Stimulated activated naive CD8-positive, alpha-beta T cell treated with anti-CD3 and anti-CD28 coated beads, Interleukin-15, amount 100 ng/mL, for 72 hours (primary cell): ENCODE measurements around the gene SBNO2.
"Not testable (repeated sequence)": the region's sequence is repeated elsewhere in the genome, so short reads cannot be mapped to it uniquely, and the experiment has no call there.

ENCODE experiments used
- ATAC-seq: fragments of 150-1000 bp; cut with Tn5 transposase; 2 replicates; pipeline ENCODE4 v1.10.0; 2021; ENCODE audit warnings: mild to moderate bottlenecking, moderate library complexity
- DNase-seq, 2 donors: peaks; one replicate each; pipeline ENCODE4 v3.0.0; 2021 to 2022
- H3K27ac Mint-ChIP-seq, 2 donors: one replicate each; pipeline ENCODE4 v1.8.0; 2022; ENCODE audit warnings: mild to moderate bottlenecking in 2 of 2, mixed read lengths in 2 of 2, moderate library complexity in 2 of 2
- H3K27me3 Mint-ChIP-seq: one replicate; pipeline ENCODE4 v1.8.0; 2022; ENCODE audit warnings: mixed read lengths
- H3K4me1 Mint-ChIP-seq: one replicate; pipeline ENCODE4 v1.8.0; 2022; ENCODE audit warnings: mild to moderate bottlenecking, mixed read lengths
- H3K4me3 Mint-ChIP-seq, 2 donors: one replicate each; pipeline ENCODE4 v1.8.0; 2022; ENCODE audit warnings: mild to moderate bottlenecking in 2 of 2, mixed read lengths in 2 of 2, moderate library complexity in 1 of 2
- H3K9me3 Mint-ChIP-seq, 2 donors: one replicate each; pipeline ENCODE4 v1.8.0; 2022; ENCODE audit warnings: mixed read lengths in 2 of 2

SBNO2 gene

DNA sequence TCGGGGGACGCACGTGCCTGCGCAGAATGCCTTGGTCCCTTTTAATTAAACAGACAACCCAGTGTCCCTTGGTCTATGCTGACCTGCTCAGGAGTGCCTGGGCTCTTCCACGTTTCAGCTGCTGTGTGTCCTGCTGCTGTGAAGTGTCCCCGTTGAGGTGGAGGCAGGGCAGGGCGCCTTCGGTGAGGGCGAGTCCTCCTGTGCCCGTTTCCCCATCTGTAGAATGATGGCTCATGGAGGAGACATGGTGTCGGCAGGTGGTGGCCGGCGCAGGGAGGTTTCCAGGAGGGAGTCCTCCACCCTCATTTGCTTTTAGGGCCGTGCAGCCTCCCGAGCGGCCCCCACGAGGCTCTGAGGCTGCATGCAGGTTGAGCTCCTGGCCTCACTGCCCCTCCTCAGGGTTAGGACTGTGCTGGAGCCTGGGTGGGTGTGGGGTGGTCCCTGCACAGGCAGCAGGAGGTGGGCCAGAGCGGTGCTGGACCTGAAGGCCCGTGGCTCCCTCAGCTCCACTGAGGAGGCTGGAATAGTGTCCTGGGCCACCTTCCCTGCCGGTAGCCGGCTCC, 40.3 kb upstream of the SBNO2 start:
- no peaks in the 10 kb centered on the region for H3K9me3 Mint-ChIP-seq
- H3K4me1 Mint-ChIP-seq: peaks cover 57% of the 10 kb centered on the region
- H3K27me3 Mint-ChIP-seq: no peaks in the 10 kb centered on the region
- DNase-seq (no peak), ATAC-seq (no peak)
- peak overlapping the region; percentile 98 for H3K27ac Mint-ChIP-seq
- peak overlapping the region; percentile 82 to 93 for H3K4me3 Mint-ChIP-seq

DNA sequence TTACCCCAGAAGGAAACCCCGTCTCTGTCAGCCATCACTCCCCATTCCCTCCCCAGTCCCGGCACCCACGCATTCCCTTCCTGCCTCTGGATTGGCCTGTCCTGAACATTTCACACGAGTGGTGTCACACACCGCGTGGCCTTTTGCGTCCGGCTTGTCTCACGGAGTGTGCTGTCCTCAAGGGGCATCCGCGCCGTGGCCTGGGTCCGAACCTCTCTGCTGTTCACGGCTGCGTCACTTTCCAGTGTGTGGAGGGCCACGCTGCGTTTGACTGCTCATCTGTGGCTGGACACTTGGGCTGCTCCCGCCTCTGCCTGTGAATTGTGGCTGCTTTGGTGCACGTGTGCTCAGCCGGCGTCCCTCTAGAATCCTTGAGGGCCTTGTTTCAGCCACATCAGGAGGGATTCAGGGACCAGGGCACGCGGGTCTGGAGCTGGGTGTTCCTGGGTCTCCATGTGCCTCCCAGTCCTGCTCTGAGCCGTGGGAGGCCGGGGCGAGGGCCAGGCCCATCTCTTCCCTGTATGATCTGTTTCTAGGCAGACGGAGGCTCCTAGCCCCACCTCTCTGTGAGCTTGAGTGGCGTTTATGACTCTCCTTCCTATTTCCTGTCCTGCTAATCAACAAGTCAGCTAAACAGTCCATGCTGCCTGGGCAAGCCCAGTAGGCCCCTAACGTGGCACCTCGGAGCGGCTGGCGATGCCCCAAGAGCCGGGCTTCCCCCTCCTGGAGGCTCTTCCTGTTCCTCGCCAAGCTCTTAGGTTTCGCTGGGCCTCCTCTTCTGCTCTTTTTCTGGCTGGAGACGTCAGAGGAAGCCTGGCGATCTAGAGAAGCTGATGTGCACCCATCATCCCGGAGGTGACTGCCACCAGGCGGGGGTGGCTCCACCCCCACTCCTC, 39.6 kb upstream of the SBNO2 start:
- peak; percentile 98 for ATAC-seq
- DNase-seq: peak in 1 of 2 donors; percentile 88
- Mint-ChIP-seq H3K27ac (peak overlapping the region; percentile 98), H3K4me1 (peaks cover 62% of the 10 kb centered on the region), H3K4me3 (peak overlapping the region; percentile 82 to 93), H3K27me3 (no peaks in the 10 kb centered on the region), H3K9me3 (no peaks in the 10 kb centered on the region)

DNA sequence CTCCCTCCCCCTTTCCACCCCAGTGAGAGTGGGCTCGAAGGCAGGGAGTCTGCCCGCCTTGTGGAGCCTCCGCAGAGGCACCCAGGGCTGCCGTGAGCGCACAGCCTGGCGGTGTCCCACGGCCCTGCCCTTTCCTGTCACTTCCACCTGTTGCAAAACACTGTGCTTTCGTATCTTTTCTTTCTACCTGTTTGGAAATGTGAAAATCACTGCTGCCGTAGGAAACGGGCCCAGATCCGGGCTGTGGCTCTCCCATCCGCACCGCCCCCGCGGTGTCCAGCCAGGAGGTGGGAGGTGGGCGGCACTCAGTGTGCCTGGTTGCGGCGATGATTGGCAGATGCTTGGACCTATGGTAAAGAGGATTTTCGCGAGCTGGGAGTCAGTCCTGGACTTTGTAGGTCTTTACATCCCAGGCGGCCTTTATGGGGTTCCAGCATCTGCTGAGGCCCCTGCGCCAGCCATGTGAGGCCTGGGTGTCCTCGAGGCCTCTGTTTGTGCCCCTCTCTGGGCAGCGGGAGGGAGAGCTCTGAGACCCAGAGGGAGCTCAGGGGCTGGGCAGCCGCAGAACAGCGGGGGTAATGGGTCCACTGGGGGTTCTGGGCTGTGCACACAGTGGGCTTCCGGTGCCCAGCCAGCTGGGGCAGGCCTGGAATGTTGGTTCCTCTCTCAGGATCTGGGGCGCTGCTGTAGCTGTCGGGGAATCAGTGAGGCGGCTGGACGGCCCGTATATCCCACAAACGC, 37.6 kb upstream of the SBNO2 start:
- H3K27me3 Mint-ChIP-seq: no peaks in the 10 kb centered on the region
- H3K27ac Mint-ChIP-seq: peak overlapping the region in 1 of 2 donors; percentile 83
- no peak for ATAC-seq
- no peaks in the 10 kb centered on the region for H3K9me3 Mint-ChIP-seq
- peak overlapping the region; percentile 35 to 51 for H3K4me3 Mint-ChIP-seq
- peaks cover 70% of the 10 kb centered on the region for H3K4me1 Mint-ChIP-seq
- DNase-seq: no peak

DNA sequence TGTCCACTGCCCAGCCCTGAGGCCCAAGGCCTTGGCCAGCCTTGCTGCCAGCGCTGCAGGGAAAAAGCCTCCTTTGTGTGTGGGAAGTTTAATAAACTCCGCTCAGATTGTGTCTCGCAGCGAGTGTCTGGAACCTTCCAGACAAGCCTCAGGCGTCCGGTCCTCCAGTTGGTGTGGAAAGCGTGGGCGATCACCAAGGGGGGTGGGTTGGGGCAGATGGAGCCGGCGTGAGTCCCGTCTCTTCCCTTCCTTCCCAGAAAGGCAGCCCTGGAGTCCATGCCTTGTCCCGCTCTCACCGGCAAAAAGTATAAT, 36.1 kb upstream of the SBNO2 start:
- no peak overlapping the region for H3K4me3 Mint-ChIP-seq
- DNase-seq (no peak), ATAC-seq (no peak)
- no peaks in the 10 kb centered on the region for H3K27me3 Mint-ChIP-seq
- no peaks in the 10 kb centered on the region for H3K9me3 Mint-ChIP-seq
- H3K4me1 Mint-ChIP-seq: peaks cover 71% of the 10 kb centered on the region
- H3K27ac Mint-ChIP-seq: peak overlapping the region in 1 of 2 donors; percentile 48

DNA sequence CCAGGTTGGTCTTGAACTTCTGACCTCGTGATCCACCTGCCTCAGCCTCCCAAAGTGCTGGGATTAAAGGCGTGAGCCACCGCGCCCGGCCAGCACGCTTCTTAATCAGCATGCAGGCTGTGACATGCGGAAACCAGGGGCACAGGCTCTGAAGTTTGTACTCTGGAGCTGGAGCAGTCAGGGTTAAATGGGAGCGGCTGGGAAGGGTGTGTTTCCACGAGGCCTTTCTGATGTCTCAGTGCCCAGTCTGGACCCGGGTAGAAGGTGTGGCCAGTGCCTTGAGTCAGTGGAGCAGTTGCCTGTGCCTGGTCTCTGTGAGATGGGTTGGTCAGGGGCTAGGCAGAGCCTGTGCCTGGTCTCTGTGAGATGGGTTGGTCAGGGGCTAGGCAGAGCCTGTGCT, 34.8 kb upstream of the SBNO2 start:
- H3K27me3 Mint-ChIP-seq, DNase-seq, ATAC-seq, H3K9me3 Mint-ChIP-seq: not testable (repeated sequence)
- Mint-ChIP-seq H3K4me1 (peaks cover 69% of the 10 kb centered on the region), H3K4me3 (peak overlapping the region; percentile 89 to 99), H3K27ac (peak overlapping the region; percentile 40 to 94)

DNA sequence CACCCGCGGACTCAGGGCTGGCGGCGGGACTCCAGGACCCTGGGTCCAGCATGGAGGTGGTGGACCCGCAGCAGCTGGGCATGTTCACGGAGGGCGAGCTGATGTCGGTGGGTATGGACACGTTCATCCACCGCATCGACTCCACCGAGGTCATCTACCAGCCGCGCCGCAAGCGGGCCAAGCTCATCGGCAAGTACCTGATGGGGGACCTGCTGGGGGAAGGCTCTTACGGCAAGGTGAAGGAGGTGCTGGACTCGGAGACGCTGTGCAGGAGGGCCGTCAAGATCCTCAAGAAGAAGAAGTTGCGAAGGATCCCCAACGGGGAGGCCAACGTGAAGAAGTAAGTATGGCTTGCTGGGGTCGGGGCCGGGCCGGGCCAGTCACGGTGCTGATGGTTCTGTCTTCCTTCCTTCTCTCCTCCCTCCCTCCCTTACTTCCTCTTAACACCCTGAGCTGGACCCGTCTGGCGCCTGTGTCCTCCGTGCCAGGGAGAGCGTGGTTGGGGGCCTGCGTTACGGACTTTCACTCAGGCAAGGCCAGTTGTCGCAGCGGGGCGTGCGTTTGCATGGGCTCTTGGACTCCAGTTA, 32.9 kb upstream of the SBNO2 start:
- Mint-ChIP-seq H3K4me1 (peaks cover 67% of the 10 kb centered on the region), H3K9me3 (no peaks in the 10 kb centered on the region), H3K27me3 (no peaks in the 10 kb centered on the region), H3K4me3 (peak overlapping the region; percentile 89 to 99), H3K27ac (peak overlapping the region; percentile 90 to 98)
- DNase-seq (peak; percentile 36 to 43), ATAC-seq (no peak)

DNA sequence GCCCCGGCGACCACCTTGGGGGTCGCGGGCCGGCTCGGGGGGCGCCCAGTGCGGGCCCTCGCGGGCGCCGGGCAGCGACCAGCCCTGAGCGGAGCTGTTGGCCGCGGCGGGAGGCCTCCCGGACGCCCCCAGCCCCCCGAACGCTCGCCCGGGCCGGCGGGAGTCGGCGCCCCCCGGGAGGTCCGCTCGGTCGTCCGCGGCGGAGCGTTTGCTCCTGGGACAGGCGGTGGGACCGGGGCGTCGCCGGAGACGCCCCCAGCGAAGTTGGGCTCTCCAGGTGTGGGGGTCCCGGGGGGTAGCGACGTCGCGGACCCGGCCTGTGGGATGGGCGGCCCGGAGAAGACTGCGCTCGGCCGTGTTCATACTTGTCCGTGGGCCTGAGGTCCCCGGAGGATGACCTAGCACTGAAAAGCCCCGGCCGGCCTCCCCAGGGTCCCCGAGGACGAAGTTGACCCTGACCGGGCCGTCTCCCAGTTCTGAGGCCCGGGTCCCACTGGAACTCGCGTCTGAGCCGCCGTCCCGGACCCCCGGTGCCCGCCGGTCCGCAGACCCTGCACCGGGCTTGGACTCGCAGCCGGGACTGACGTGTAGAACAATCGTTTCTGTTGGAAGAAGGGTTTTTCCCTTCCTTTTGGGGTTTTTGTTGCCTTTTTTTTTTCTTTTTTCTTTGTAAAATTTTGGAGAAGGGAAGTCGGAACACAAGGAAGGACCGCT, 32.2 kb upstream of the SBNO2 start:
- Mint-ChIP-seq H3K27ac (peak overlapping the region; percentile 90 to 98), H3K9me3 (no peaks in the 10 kb centered on the region), H3K4me3 (peak overlapping the region; percentile 89 to 99), H3K4me1 (peaks cover 60% of the 10 kb centered on the region), H3K27me3 (no peaks in the 10 kb centered on the region)
- no peak for DNase-seq
- no peak for ATAC-seq

DNA sequence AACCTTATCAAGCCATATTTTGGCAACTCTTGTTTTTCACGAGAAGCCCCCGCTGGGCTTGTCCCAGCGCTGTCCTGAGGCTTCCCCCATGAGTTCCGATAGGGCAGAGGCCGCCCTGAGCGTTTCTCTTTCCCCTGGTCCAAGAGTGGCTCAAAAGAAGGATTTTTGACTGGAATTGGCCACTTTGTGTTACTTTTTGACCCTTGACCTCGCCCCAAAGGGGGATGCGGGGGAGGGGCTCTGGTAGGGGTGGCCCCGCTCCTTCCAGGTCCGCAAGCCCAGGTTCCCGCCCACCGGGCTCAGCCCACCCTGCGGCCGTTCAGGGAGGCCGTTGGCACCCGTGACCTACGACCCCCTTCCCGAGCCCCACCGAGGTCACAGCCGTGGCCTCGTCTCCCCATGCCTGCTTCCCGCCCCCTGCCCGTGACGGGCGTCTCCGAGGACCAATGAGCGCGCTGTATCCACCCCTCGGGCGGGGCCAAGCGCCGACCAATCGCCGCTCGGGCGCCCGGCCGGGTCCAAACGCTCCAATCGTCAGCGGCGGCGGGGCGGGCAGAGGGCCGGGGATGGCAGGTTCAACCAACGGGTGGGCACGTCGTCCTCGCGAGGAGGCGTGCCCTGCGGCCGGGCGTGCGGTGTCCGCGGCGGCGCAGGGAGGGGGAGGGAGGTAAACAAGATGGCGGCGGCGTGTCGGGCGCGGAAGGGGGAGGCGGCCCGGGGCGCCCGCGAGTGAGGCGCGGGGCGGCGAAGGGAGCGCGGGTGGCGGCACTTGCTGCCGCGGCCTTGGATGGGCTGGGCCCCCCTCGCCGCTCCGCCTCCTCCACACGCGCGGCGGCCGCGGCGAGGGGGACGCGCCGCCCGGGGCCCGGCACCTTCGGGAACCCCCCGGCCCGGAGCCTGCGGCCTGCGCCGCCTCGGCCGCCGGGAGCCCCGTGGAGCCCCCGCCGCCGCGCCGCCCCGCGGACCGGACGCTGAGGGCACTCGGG, 31.3 kb upstream of the SBNO2 start, which contains the start of gene STK11:
Gene STK11 (plus strand): TSS at position 665 of the 986 bp plus-strand sequence. CDS start 1,136 bp downstream, outside the sequence.
- peak; percentile 100 for DNase-seq
- Mint-ChIP-seq H3K27me3 (no peaks in the 10 kb centered on the region), H3K9me3 (no peaks in the 10 kb centered on the region), H3K4me1 (peaks cover 51% of the 10 kb centered on the region), H3K27ac (peak within 1 kb of the TSS; percentile 90 to 98), H3K4me3 (peak within 1 kb of the TSS; percentile 89 to 99)
- peak; percentile 96 for ATAC-seq

DNA sequence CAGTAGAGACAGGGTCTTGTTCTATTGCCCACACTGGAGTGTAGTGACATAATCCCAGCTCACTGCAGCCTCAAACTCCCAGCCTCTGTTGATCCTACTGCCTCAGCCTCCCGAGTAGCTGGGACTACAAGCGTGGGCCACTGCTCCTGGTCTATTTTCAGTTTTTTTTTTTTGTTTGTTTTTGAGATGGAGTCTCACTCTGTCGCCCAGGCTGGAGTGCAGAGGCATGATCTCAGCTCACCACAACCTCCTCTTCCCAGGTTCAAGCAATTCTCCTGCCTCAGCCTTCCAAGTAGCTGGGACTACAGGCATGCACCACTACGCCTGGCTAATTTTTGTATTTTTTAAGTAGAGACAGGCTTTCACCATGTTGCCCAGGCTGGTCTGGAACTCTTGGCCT, 26.5 kb upstream of the SBNO2 start:
- H3K9me3 Mint-ChIP-seq, ATAC-seq, H3K27ac Mint-ChIP-seq, H3K4me3 Mint-ChIP-seq, H3K27me3 Mint-ChIP-seq, DNase-seq: not testable (repeated sequence)
- H3K4me1 Mint-ChIP-seq: peaks cover 16% of the 10 kb centered on the region

DNA sequence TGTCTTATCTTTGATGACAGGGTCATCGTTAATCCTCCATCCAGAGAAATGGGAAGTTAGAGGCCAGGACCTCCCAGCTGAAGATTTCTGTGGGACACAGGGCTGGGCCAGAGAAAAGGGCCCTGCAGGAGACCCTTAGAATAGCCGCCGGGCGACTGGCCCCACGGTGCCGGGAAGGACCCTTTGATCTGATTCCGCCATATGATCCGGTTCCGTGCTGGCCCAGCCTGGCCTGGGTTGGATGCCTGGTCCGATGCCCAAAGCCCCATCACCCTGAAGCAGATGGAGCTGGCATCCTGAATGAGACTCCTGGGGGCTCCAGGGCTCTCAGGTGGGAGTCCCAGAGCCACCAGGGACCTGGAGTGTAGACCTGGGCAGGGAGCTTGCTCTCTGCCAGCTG, 25.5 kb upstream of the SBNO2 start:
- Mint-ChIP-seq H3K27me3 (no peaks in the 10 kb centered on the region), H3K9me3 (no peaks in the 10 kb centered on the region), H3K27ac (no peak overlapping the region), H3K4me1 (peaks cover 15% of the 10 kb centered on the region), H3K4me3 (no peak overlapping the region)
- ATAC-seq (no peak), DNase-seq (no peak)

DNA sequence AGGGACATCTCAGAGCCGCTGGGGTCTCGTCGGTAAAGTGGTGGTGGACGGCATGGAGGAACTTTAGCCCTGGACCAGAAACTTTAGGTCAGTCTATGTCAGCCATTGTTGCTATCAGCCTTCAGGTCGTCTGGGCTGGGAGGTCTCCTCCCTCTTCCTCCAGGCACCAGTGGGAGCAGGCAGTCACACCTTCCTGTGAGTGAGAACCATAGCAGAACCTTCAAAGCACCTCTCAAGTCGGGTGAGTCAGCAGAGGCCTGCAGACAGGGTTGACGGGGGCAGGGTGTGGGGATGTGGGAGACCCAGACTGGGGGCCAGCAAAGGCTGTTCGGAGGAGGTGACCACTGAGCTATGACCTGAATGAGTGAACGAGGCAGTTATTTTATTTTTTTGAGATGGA, 15.4 kb upstream of the SBNO2 start:
- peak overlapping the region in 1 of 2 donors; percentile 84 for H3K27ac Mint-ChIP-seq
- H3K4me3 Mint-ChIP-seq: peak overlapping the region in 1 of 2 donors; percentile 13
- no peaks in the 10 kb centered on the region for H3K27me3 Mint-ChIP-seq
- H3K9me3 Mint-ChIP-seq: no peaks in the 10 kb centered on the region
- DNase-seq (peak in 1 of 2 donors; percentile 59), ATAC-seq (peak; percentile 75)
- peaks cover 34% of the 10 kb centered on the region for H3K4me1 Mint-ChIP-seq

DNA sequence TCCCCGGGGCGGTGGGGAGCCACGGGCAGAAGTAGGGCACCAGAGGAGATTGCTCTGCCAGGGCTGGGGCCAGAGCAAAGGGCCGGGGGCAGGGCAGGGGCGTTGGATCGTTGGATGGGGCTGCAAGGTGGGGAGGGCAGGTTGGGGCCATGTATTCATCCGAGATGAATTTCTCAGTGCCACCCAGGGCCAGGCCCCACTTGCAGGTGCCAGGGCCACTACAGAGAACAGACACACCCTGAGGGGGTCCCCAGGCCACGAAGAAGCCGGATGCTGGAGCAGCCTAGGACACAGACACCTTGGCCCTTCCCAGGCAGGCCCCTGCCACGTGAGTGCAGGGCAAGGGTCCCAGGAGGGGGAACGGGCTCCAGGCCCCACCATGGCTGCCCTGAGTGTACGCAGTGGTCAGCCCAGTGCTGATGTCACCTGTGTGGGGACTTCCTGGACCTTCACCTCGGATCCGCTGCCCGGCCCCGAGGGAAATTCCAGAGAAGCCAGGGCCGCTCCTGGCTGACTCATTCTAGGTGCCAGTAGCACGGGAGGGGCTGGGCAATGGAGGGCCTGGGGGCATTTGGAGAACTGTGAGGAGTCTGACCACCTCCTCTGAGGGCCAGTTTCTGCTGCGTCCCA, 9.6 kb upstream of the SBNO2 start:
- DNase-seq (no peak), ATAC-seq (peak; percentile 18)
- no peak overlapping the region for H3K27ac Mint-ChIP-seq
- H3K4me1 Mint-ChIP-seq: peaks cover 21% of the 10 kb centered on the region
- H3K9me3 Mint-ChIP-seq: no peaks in the 10 kb centered on the region
- H3K27me3 Mint-ChIP-seq: peaks cover 19% of the 10 kb centered on the region
- no peak overlapping the region for H3K4me3 Mint-ChIP-seq

DNA sequence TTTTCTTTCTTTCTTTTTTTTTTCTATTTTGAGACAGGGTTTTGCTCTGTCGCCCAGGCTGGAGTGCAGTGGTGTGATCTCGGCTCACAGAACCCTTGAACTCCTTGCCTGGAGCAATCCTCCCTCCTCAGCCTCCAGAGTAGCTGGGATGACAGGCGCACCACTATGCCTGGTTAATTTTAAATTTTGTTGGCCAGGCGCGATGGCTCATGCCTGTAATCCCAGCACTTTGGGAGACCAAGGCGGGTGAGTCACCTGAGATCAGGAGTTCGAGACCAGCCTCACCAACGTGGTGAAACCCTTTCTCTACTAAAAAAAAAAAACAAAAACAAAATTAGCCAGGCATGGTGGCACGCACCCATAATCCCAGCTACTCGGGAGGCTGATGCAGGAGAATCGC, 8.7 kb upstream of the SBNO2 start:
- no peaks in the 10 kb centered on the region for H3K9me3 Mint-ChIP-seq
- H3K4me1 Mint-ChIP-seq: peaks cover 22% of the 10 kb centered on the region
- DNase-seq: no peak
- H3K4me3 Mint-ChIP-seq: no peak overlapping the region
- no peak for ATAC-seq
- peaks cover 19% of the 10 kb centered on the region for H3K27me3 Mint-ChIP-seq
- H3K27ac Mint-ChIP-seq: no peak overlapping the region

DNA sequence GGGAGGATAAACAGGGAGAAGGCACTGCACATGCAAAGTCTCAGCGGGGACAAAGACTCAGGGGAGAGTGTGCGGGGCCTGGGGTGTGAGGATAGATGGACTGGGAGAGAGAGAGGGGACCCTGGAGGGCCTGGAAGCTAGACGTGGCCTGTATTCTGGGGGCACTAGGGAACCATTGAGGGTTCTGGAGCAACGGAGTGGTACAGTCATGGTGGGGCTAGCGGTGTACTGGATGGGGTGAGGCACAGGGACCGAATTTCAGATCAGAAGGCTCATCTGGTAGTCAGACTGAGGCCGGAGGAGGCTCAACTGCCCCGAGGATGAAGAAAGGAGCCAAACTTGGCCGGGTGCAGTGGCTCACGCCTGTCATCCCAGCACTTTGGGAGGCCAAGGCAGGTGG, 8.0 kb upstream of the SBNO2 start:
- Mint-ChIP-seq H3K27ac (no peak overlapping the region), H3K27me3 (peaks cover 19% of the 10 kb centered on the region), H3K4me3 (no peak overlapping the region), H3K9me3 (no peaks in the 10 kb centered on the region), H3K4me1 (peaks cover 28% of the 10 kb centered on the region)
- DNase-seq: no peak
- no peak for ATAC-seq
